Nephron (organoid): ENCODE results near the gene BMERB1.

Source experiments
- H3K27ac Mint-ChIP-seq, 3 experiments: 2 replicates each; pipeline ENCODE4 v1.8.0; 2020; ENCODE audit warnings: mixed read lengths in 3 of 3, mild to moderate bottlenecking in 2 of 3, moderate library complexity in 1 of 3
- H3K27me3 Mint-ChIP-seq: 2 replicates; pipeline ENCODE4 v1.8.0; 2021; ENCODE audit warnings: low read depth, mild to moderate bottlenecking, moderate library complexity, mixed read lengths
- H3K36me3 Mint-ChIP-seq: 2 replicates; pipeline ENCODE4 v1.8.0; 2020; ENCODE audit warnings: low read depth, mixed read lengths
- H3K4me1 Mint-ChIP-seq: 2 replicates; pipeline ENCODE4 v1.8.0; 2020; ENCODE audit warnings: mixed read lengths
- H3K4me3 Mint-ChIP-seq, 3 experiments: 2 replicates each; pipeline ENCODE4 v1.8.0; 2020; ENCODE audit warnings: mild to moderate bottlenecking in 3 of 3, mixed read lengths in 3 of 3, moderate library complexity in 2 of 3
- H3K9me3 Mint-ChIP-seq: 2 replicates; pipeline ENCODE4 v1.8.0; 2020; ENCODE audit warnings: mixed read lengths
- CTCF ChIP-seq, 3 experiments: fragments of 200-600 bp; sonication (generic); IDR thresholded peaks; one replicate each; pipeline ENCODE4 v1.5.0; 2021; ENCODE audit warnings: antibody characterized with exemption in 3 of 3; ENCODE audit not compliant: unreplicated experiment in 3 of 3

BMERB1 gene

GRCh38 chr16:15495898-15496297 lies 61.5 kb downstream of the BMERB1 start:
- H3K9me3 Mint-ChIP-seq = peaks cover 5% of the 10 kb centered on the region
- no peak overlapping the region for H3K4me3 Mint-ChIP-seq
- TF ChIP-seq CTCF (IDR thresholded peaks at IDR 0.05; ENCODE audit: unreplicated experiment in 3 of 3) = no peak
- no peak overlapping the region for H3K27ac Mint-ChIP-seq
- peaks cover 27% of the 10 kb centered on the region for H3K4me1 Mint-ChIP-seq
- no peaks in the 10 kb centered on the region for H3K27me3 Mint-ChIP-seq
- H3K36me3 Mint-ChIP-seq = peaks cover 6% of the 10 kb centered on the region

DNA sequence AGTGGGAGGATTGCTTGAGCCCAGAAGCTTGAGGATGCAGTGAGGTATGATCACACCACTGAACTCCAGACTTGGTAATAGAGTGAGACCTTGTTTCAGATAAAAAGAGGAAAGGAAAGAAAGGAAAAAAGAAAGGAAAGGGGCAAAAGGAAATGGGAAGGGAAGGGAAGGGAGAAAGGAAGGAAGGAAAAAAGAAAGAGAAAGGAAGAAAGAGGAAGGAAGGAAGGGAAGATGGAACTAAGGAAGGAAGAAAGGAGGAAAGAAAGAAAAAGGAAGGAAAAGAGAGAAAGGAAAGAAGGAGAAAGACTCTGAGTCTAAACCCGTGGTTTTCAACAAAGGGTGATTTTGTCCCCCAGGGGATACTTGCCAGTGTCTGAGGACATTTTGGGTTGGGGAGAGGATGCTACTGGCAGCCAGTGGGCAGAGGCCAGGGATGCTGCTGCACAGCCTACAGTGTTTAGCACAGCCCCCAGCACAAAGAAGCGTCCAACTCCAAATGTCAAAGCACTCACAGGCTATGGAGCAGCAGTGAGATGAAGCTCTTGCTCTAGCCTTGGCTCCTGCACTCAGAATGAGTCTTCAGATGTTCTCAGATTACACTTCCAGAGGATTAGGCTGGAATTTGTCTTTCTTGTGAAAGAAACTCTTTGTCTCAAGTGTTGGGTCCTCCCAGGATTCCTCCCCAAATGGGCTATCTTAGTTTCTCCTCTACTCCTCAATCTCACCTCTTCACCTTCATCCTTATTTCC lies 64.2 kb downstream of the BMERB1 start:
- Mint-ChIP-seq H3K4me1 (peaks cover 27% of the 10 kb centered on the region), H3K4me3 (no peak overlapping the region), H3K36me3 (peaks cover 6% of the 10 kb centered on the region), H3K27ac (peak overlapping the region in 1 of 3 experiments; percentile 55), H3K9me3 (peaks cover 5% of the 10 kb centered on the region), H3K27me3 (peaks cover 6% of the 10 kb centered on the region)
- TF ChIP-seq CTCF (IDR thresholded peaks at IDR 0.05; ENCODE audit: unreplicated experiment in 3 of 3) = no peak

DNA sequence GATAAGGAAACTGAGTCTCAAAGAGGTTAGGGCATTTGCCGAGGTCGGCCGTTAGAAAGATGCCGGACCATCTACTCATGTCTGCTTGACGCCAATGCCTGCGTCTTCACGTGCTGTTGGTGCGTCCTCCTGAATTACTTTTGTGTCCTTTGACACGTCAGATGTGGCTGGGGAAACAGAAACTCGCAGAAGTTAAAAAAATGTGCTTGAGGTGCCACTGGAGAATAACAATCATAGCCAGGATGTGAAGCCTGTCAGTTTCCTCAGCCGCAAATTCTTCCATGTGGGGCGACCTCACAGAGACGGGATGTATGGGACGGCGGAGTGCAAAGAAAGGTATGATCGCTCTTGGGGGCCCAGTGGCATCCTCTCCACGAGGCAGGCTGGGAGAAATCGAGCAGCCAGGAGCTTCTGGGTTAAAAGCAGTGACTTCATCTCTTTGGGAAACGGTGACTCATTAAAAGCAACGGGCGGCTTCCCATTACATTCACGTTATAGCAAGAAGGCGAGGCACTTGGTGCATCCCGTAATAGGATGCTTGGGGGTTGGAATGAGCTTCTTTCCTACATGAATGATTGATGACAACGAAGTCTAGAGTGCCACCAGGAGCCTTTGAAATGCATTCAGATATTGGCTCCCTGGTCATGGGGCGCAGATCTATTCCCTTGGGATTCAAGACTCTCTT lies 67.8 kb downstream of the BMERB1 start:
- Mint-ChIP-seq H3K36me3 (peaks cover 3% of the 10 kb centered on the region), H3K4me3 (no peak overlapping the region), H3K4me1 (peaks cover 24% of the 10 kb centered on the region), H3K27ac (no peak overlapping the region), H3K9me3 (no peaks in the 10 kb centered on the region), H3K27me3 (peaks cover 13% of the 10 kb centered on the region)
- no peak for TF ChIP-seq CTCF (IDR thresholded peaks at IDR 0.05; ENCODE audit: unreplicated experiment in 3 of 3)

GRCh38 chr16:15506441-15506840 lies 72.1 kb downstream of the BMERB1 start:
- no peak for TF ChIP-seq CTCF (IDR thresholded peaks at IDR 0.05; ENCODE audit: unreplicated experiment in 3 of 3)
- Mint-ChIP-seq H3K36me3 (peaks cover 3% of the 10 kb centered on the region), H3K9me3 (no peaks in the 10 kb centered on the region), H3K27me3 (peaks cover 17% of the 10 kb centered on the region), H3K4me1 (peaks cover 38% of the 10 kb centered on the region), H3K4me3 (no peak overlapping the region), H3K27ac (no peak overlapping the region)

DNA sequence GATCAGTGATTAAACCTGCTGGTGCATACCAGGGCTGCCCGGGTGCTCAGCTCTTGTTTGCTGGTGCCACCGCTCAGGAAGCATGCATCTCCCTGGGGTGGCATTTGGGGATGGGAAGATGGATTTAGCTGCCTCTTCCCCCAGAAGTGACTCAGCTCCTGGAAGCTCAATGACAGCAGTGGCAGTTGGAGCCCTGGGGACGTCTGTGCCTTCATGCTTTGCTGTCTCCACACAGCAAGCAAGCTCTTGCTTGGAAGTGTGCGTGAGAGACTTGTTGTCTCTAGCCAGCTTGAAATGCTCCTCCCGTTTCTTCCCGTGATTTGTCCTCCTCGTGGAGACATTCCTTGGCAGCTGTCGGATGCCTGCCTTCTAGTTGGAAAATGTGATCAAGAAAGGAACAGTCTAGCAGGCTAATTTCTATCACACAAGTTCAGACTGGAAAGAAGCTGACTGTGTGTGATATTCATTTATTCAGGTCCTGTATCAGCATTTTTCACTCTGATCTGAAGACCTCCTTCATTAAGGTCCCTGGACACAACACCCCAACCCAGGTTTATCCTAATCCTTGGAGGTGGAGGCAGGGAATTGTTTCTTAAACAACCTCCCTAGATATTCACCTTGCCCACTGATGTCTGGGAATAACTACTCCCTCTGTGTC lies 73.0 kb downstream of the BMERB1 start:
- peaks cover 12% of the 10 kb centered on the region for H3K27me3 Mint-ChIP-seq
- H3K9me3 Mint-ChIP-seq = no peaks in the 10 kb centered on the region
- peak overlapping the region in 1 of 3 experiments; percentile 2 for H3K27ac Mint-ChIP-seq
- H3K4me1 Mint-ChIP-seq = peaks cover 35% of the 10 kb centered on the region
- H3K4me3 Mint-ChIP-seq = no peak overlapping the region
- no peak for TF ChIP-seq CTCF (IDR thresholded peaks at IDR 0.05; ENCODE audit: unreplicated experiment in 3 of 3)
- peaks cover 3% of the 10 kb centered on the region for H3K36me3 Mint-ChIP-seq
